Measurements from ENCODE around the gene AQP6.

AQP6 gene

DNA sequence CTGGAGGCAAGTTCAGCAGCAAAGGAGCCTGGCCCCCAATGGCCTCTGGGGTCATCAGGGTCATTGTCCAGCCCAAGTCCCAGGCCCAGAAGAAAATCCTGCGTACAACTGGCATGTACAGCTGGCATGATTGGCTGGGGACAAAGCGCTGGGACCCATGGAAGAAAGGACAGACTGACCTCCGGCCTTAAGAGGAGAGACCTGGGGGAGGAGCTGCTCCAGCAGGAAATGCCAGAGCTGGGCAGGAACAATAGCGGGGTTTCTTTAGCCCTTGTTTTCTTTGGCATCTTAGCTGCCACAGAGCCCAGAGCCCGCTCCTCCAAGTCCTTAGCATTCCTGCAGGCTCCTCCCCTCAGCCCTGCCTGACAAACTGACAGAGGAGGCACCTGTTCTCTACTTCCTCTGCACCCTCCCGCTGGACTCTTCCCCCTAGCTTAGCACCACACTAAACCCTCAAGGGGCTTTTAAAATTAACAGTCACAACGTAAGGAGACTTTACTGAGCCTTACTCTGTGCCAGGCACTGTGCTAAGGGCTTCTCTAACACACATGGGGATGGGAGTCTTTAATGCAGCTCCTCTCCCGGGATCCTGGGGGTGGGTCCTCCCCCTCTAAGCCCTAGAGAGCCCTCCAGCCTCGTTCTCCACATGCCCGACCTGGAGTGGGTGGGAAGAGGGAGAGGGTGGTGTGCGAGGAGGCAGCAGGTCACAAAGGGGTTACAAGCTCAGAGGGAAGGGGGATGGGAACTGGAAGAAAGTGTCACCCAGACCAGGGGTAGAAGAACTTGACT is 12.9 kb upstream of the AQP6 start:
- no peak overlapping the region for H3K27ac ChIP-seq
- no peak for TF ChIP-seq ZFX (IDR thresholded peaks at IDR 0.05; ENCODE audit: borderline replicate concordance)
- TF ChIP-seq, protein P1, sequence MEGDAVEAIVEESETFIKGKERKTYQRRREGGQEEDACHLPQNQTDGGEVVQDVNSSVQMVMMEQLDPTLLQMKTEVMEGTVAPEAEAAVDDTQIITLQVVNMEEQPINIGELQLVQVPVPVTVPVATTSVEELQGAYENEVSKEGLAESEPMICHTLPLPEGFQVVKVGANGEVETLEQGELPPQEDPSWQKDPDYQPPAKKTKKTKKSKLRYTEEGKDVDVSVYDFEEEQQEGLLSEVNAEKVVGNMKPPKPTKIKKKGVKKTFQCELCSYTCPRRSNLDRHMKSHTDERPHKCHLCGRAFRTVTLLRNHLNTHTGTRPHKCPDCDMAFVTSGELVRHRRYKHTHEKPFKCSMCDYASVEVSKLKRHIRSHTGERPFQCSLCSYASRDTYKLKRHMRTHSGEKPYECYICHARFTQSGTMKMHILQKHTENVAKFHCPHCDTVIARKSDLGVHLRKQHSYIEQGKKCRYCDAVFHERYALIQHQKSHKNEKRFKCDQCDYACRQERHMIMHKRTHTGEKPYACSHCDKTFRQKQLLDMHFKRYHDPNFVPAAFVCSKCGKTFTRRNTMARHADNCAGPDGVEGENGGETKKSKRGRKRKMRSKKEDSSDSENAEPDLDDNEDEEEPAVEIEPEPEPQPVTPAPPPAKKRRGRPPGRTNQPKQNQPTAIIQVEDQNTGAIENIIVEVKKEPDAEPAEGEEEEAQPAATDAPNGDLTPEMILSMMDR (IDR thresholded peaks at IDR 0.05), result no peak

DNA sequence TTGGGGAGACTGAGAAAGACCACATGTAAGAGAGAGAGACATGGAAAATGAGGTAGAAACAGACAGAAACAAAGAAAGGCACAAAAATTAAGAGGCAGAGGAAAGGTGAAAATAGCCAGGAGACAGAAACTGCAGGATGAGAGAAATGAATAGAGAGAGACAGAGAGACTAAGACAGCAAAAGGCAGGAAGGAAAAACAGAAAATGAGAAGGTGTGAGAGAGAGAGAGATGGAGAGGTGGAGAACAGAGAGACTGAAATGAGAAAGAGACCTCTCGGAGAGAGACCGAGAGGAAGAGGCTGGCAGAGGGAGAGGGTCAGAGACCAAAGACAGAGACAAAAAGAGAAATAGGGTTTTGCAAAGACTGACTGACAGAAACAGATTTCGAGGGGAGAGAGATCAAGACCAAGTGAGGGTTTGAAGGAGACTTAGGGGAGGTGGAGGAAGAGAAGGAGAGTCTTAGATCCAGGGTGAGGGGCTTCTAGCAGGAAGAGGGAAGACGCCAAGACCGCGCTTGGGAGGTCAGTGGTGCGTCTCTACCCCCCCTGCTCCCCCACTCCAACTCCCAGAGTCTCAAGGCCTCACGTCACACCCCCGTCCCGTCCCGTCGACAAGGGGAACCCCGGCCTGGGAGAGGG is 12.2 kb upstream of the AQP6 start:
- TF ChIP-seq, protein P1 (IDR thresholded peaks at IDR 0.05), result no peak
- TF ChIP-seq ZFX (IDR thresholded peaks at IDR 0.05; ENCODE audit: borderline replicate concordance), result no peak
- H3K27ac ChIP-seq, result no peak overlapping the region

DNA sequence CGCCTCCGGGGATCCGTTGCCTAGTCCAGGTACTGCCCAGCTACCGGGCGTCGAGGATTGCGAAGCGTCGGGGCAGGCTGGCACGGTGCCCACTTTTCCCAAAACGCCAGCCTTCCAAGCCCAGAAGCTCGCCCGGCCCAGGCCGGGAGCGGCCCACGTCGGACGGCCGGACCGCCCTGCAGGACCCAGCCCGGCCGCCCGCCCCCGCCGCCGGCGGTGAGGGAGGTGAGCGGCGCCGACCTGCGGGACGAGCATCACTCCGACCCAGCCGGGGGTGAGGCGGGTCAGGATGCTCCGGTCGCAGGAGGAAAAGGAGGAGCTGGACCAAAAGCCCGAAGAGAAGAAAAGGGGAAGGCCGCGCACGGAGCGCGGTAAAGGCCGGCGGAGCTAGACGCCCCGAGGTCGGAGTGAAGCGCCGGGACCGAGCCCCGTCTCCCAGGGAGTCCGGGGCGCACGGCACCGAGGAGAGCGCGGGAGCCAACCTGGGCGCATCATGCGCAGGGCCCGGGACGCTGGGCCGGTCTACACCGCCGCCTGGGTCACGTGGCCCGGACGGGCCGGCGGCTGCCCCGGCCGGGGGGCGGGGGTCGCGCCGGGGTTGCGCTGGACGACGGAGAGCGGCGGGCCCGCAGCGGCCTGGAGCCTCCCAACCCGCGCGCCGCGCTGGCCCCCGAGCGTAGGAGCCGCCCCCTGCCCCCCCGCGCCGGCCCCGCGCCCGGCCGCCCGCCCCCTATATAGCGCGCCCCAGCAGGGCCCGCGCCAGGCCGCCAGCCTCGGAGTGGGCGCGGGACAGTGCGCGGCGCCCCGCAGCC is 11.4 kb upstream of the AQP6 start, which contains the start of gene AQP5:
AQP5 (plus strand) TSS at position 762 of the 812 bp plus-strand sequence. CDS start 146 bp downstream, outside the sequence.
- no peak for TF ChIP-seq ZFX (IDR thresholded peaks at IDR 0.05; ENCODE audit: borderline replicate concordance)
- TF ChIP-seq, protein P1 (IDR thresholded peaks at IDR 0.05), result no peak
- no peak within 1 kb of the TSS for H3K27ac ChIP-seq

DNA sequence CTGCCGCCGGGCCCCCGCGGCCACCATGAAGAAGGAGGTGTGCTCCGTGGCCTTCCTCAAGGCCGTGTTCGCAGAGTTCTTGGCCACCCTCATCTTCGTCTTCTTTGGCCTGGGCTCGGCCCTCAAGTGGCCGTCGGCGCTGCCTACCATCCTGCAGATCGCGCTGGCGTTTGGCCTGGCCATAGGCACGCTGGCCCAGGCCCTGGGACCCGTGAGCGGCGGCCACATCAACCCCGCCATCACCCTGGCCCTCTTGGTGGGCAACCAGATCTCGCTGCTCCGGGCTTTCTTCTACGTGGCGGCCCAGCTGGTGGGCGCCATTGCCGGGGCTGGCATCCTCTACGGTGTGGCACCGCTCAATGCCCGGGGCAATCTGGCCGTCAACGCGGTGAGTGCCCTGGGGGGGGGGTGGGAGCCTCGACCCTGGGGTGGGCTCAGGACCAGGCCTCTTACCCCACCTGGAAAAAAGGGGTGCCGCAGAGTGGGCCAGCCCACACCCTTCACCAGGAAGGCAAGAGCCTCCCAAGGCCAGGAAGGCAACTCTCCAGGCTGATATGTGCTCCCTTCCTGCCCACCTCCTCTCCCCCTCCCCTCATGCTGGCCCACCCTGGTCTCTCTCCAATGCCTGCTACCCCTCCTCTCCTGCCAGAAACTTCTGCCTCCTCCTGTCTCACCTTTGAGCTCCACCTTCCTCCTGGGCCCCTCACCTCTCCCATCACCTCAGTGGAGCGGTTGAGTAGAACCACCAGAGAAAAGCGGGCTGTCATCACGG is 10.6 kb upstream of the AQP6 start:
- no peak overlapping the region for H3K27ac ChIP-seq
- TF ChIP-seq ZFX (IDR thresholded peaks at IDR 0.05; ENCODE audit: borderline replicate concordance), result no peak
- TF ChIP-seq, protein P1 (IDR thresholded peaks at IDR 0.05), result no peak

DNA sequence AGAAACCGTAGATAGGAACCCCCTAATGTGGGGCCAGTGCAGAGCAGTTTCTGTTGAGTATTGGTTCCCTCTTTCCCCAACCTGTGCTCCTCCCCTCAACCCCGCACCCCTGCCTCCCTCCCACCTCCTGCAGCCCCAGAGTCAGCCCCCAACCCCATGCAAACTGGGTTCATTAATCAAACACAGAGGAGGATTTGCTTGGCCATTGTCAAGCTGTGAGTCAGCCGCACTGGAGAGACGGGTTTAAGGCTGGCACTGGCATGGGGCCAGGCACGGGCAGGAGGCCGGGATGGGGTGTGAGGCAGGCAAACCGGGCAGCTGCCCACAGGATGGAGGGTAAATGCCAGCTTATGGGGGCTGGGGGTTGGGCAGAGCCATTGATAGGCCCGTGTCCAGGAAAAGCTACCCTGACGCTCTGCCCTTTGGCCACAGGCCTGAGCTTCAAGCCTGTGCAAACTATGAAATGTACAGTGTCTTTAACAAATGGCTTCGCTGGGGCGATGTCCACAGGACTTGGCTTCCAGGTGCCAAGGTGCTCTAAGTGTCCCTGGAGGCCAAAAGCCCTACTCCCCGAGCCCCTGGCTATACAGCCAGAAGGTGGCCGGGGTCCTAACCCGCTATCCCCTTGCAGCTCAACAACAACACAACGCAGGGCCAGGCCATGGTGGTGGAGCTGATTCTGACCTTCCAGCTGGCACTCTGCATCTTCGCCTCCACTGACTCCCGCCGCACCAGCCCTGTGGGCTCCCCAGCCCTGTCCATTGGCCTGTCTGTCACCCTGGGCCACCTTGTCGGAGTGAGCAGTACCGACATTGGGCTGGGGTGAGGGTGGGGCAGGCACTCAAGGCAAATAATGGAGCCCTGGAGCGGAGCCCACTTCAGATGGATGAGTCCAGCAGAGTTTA is 9.6 kb upstream of the AQP6 start:
- H3K27ac ChIP-seq, result no peak overlapping the region
- TF ChIP-seq, protein P1 (IDR thresholded peaks at IDR 0.05), result no peak
- no peak for TF ChIP-seq ZFX (IDR thresholded peaks at IDR 0.05; ENCODE audit: borderline replicate concordance)
